H1 (cell line): ENCODE data around the gene CCDC141. TPM values are rescaled to one million over a fixed set of nuclear protein-coding genes. Genes with fewer than 3 reads are reported as not detected.

ENCODE experiments used
- CTCF ChIA-PET: fragments of 300-600 bp; sonication (Branson Sonifier 250); formaldehyde crosslinking; loops from one replicate; lab custom pipeline; 2021; ENCODE audit not compliant: partially characterized antibody; lab: Charles Lee
- POLR2A ChIA-PET: fragments of 300-600 bp; sonication (Branson Sonifier 250); formaldehyde crosslinking; loops from one replicate; lab custom pipeline; 2021; ENCODE audit warnings: inconsistent platforms; ENCODE audit not compliant: partially characterized antibody; lab: Charles Lee
- DNase-seq, 2 experiments: peaks; one replicate each; pipeline versions ENCODE4 v3.0.0 to v3.0.0-alpha.2; 2010 to 2022; ENCODE audit warnings: low spot score in 2 of 2, low read depth in 1 of 2, mixed read lengths in 1 of 2
- FAIRE-seq: peaks from 2 replicates; lab custom pipeline; 2011; peaks lifted over from hg19 to GRCh38; lab: Jason Lieb, UNC
- H2AFZ ChIP-seq: 2 replicates; pipeline ENCODE4 v1.8.1; 2012; ENCODE audit warnings: low read length, inconsistent platforms
- H2AK5ac ChIP-seq: 2 replicates; pipeline ENCODE4 v1.6.1; 2013; ENCODE audit warnings: low read depth, low read length
- H2BK120ac ChIP-seq: replicated peaks from 2 replicates; pipeline ENCODE3; 2013; ENCODE audit warnings: low read depth, low read length, inconsistent platforms
- H2BK12ac ChIP-seq: 2 replicates; pipeline ENCODE4 v1.6.1; 2013; ENCODE audit warnings: low read depth, low read length
- H2BK15ac ChIP-seq: 2 replicates; pipeline ENCODE4 v1.6.1; 2013; ENCODE audit warnings: low read length
- H2BK20ac ChIP-seq: 2 replicates; pipeline ENCODE4 v1.6.1; 2013; ENCODE audit warnings: low read length
- H2BK5ac ChIP-seq: 2 replicates; pipeline ENCODE4 v1.6.1; 2013; ENCODE audit warnings: low read depth, low read length
- H3K14ac ChIP-seq: 2 replicates; pipeline ENCODE4 v1.6.1; 2013; ENCODE audit warnings: inconsistent platforms; ENCODE audit not compliant: insufficient read length
- H3K18ac ChIP-seq: 2 replicates; pipeline ENCODE4 v1.6.1; 2013; ENCODE audit warnings: low read length; ENCODE audit errors: extremely low read depth
- H3K23ac ChIP-seq: 2 replicates; pipeline ENCODE4 v1.6.1; 2013; ENCODE audit warnings: inconsistent platforms; ENCODE audit not compliant: insufficient read length
- H3K23me2 ChIP-seq: 2 replicates; pipeline ENCODE4 v1.6.1; 2013; ENCODE audit warnings: low read depth, low read length
- H3K27ac ChIP-seq: 2 replicates; pipeline ENCODE4 v1.6.1; 2011; ENCODE audit warnings: low read depth, low read length, inconsistent platforms
- H3K27me3 ChIP-seq, 4 experiments: replicated peaks in 1 of 4; 1 replicate in 1 of 4; 2 replicates in 3 of 4; pipeline versions ENCODE4 v1.6.1 to v1.8.1; 2011 to 2013; ENCODE audit warnings: low read length in 3 of 4, mild to moderate bottlenecking in 3 of 4, inconsistent platforms in 2 of 4, mixed read lengths in 2 of 4, moderate library complexity in 1 of 4; ENCODE audit not compliant: control insufficient read depth in 3 of 4, insufficient read depth in 3 of 4; ENCODE audit errors: extremely low read depth in 1 of 4
- H3K36me3 ChIP-seq, 4 experiments: 2 replicates each; pipeline versions ENCODE4 v1.6.1 to v1.8.1; 2011 to 2013; ENCODE audit warnings: mild to moderate bottlenecking in 4 of 4, low read length in 3 of 4, moderate library complexity in 2 of 4, control low read depth in 1 of 4, inconsistent platforms in 1 of 4; ENCODE audit not compliant: insufficient read depth in 4 of 4, control insufficient read depth in 2 of 4
- H3K4ac ChIP-seq: replicated peaks from 2 replicates; pipeline ENCODE3; 2013; ENCODE audit warnings: low read length, low read depth, mixed read lengths, inconsistent platforms; ENCODE audit not compliant: insufficient read length
- H3K4me1 ChIP-seq, 4 experiments: replicated peaks in 1 of 4; 1 replicate in 1 of 4; 2 replicates in 3 of 4; pipeline versions ENCODE4 v1.6.1 to v1.8.1; 2011 to 2013; ENCODE audit warnings: low read length in 3 of 4, inconsistent platforms in 2 of 4, mixed read lengths in 1 of 4; ENCODE audit not compliant: insufficient read depth in 4 of 4, control insufficient read depth in 3 of 4
- H3K4me2 ChIP-seq, 2 experiments: 2 replicates each; pipeline versions ENCODE4 v1.6.1 to v1.8.1; 2011 to 2013; ENCODE audit warnings: low read depth in 2 of 2, low read length in 2 of 2, control low read depth in 1 of 2, inconsistent platforms in 1 of 2, mild to moderate bottlenecking in 1 of 2; ENCODE audit not compliant: insufficient read depth in 1 of 2
- H3K4me3 ChIP-seq, 4 experiments: fragments of 200-600, 300-600 bp in 1 of 4; sonication (generic), shearing (Covaris generic), sonication (Bioruptor Twin) in 1 of 4; 2 replicates each; pipeline versions ENCODE4 v1.5.1 to v1.8.1; 2011 to 2016; ENCODE audit warnings: low read length in 4 of 4, low read depth in 3 of 4, control low read depth in 2 of 4, inconsistent platforms in 2 of 4, mild to moderate bottlenecking in 2 of 4, mixed read lengths in 1 of 4, moderate library complexity in 1 of 4; ENCODE audit not compliant: insufficient read depth in 2 of 4; ENCODE audit errors: extremely low read depth in 1 of 4
- H3K56ac ChIP-seq: replicated peaks from 2 replicates; pipeline ENCODE3; 2013; ENCODE audit warnings: low read depth, mild to moderate bottlenecking, mixed read lengths, low read length, inconsistent platforms; ENCODE audit not compliant: insufficient read length
- H3K79me1 ChIP-seq: 2 replicates; pipeline ENCODE4 v1.6.1; 2013; ENCODE audit warnings: low read depth, low read length, control low read depth
- H3K79me2 ChIP-seq, 2 experiments: 2 replicates each; pipeline versions ENCODE4 v1.6.1 to v1.8.1; 2012 to 2013; ENCODE audit warnings: low read length in 2 of 2, mild to moderate bottlenecking in 2 of 2, inconsistent platforms in 1 of 2; ENCODE audit not compliant: insufficient read depth in 2 of 2, control insufficient read depth in 1 of 2
- H3K9ac ChIP-seq, 4 experiments: replicated peaks in 1 of 4; 1 replicate in 1 of 4; 2 replicates in 3 of 4; pipeline versions ENCODE4 v1.6.1 to v1.8.1; 2011 to 2013; ENCODE audit warnings: low read depth in 3 of 4, low read length in 3 of 4, control low read depth in 2 of 4, mild to moderate bottlenecking in 2 of 4, moderate library complexity in 2 of 4, inconsistent platforms in 1 of 4; ENCODE audit errors: extremely low read depth in 1 of 4
- H3K9me3 ChIP-seq, 2 experiments: 2 replicates each; pipeline versions ENCODE4 v1.6.1 to v1.8.1; 2012 to 2013; ENCODE audit warnings: mild to moderate bottlenecking in 2 of 2, moderate library complexity in 2 of 2, control low read depth in 1 of 2, inconsistent platforms in 1 of 2, low read depth in 1 of 2, low read length in 1 of 2, mixed read lengths in 1 of 2; ENCODE audit not compliant: insufficient read depth in 2 of 2
- H4K20me1 ChIP-seq, 2 experiments: replicated peaks in 1 of 2; 2 replicates each; pipeline versions ENCODE3 to v1.8.1; 2011 to 2013; ENCODE audit warnings: inconsistent platforms in 2 of 2, low read length in 2 of 2, mild to moderate bottlenecking in 1 of 2; ENCODE audit not compliant: insufficient read depth in 2 of 2, control insufficient read depth in 1 of 2
- H4K5ac ChIP-seq: 2 replicates; pipeline ENCODE4 v1.6.1; 2013; ENCODE audit warnings: low read length, low read depth, mixed read lengths, inconsistent platforms; ENCODE audit not compliant: insufficient read length
- H4K8ac ChIP-seq: 2 replicates; pipeline ENCODE4 v1.8.0; 2013; ENCODE audit warnings: mild to moderate bottlenecking, moderate library complexity, low read length, inconsistent platforms; ENCODE audit not compliant: insufficient read depth; ENCODE audit errors: extremely low read depth
- H4K91ac ChIP-seq: replicated peaks from 2 replicates; pipeline ENCODE3; 2013; ENCODE audit warnings: low read length, mixed read lengths, inconsistent platforms; ENCODE audit not compliant: insufficient read length
- WGBS, 2 experiments: shearing (Covaris generic) in 1 of 2; methylation state at CpG; one replicate each; pipeline versions ENCODE4 v1.1.6 to v1.1.7; 2013 to 2015; ENCODE audit warnings: low lambda C conversion rate in 2 of 2, mixed read lengths in 2 of 2, inconsistent platforms in 1 of 2, low coverage in 1 of 2, missing lambda C conversion rate in 1 of 2; ENCODE audit not compliant: insufficient replicate concordance in 2 of 2, insufficient coverage in 1 of 2, insufficient read length in 1 of 2; ENCODE audit errors: extremely low coverage in 1 of 2, missing lambda C conversion rate in 1 of 2; 5-methylcytosine and 5-hydroxymethylcytosine counted together
- polyA plus RNA-seq, 7 experiments: library from polyadenylated mRNA; depleted of rRNA in 3 of 7; stranded (reverse) in 5 of 7; unstranded in 2 of 7; fragments of >200 nt in 5 of 7; fragments of 200-250 nt in 2 of 7; gene quantifications; 1 replicate in 5 of 7; 2 replicates in 1 of 7; 4 replicates in 1 of 7; pipeline versions ENCODE4 v1.2.1 to v1.2.3, GENCODE V29; 2011 to 2013; ENCODE audit warnings: missing spikeins in 2 of 7, mixed read lengths in 2 of 7
- total RNA-seq: library from RNA; stranded (reverse); fragmentation: NEBNext Ultra II Directional; extraction: Animal tissue kit (Norgen Biotek cat#: 25700); gene quantifications from 2 replicates; pipeline ENCODE4 v1.2.1, GENCODE V29; 2021

Gene CCDC141
- total and polyA plus RNA-seq, 2 of the 8 experiments (the other 6 are each of a cell fraction or from before 2014, with no cell fraction given), result 0.56 to 21.6 TPM

DNA sequence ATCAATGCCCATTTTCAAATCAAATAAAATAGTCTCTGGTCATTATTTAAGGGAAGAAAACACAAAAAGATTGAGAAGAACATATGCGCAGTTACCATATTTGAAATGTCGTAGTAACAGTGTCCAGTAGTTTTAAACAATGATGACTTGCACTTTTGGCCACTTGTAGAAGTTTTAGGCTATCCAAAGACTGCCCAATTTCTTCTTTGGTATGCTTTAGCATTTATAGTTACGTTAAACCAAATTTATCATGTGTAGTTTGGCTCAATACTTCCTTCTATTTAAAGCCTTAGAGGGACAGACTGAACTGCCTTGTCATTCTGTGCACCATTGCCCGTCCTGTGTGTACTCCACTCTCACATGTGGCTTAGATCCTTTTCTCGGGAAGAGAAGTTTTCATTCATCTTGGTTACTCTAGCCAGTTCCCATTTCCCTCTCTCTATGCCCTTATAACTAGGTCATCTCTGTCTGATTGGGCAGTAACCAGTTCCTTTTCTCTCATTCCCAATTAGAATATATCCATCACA is 157.9 kb downstream of the CCDC141 start:
- ChIA-PET CTCF (interaction anchor here (0.7 to 3.3 kb wide), 18 partner anchors 9 to 407 kb away, joined by 3 to 21 read pairs (median 4); partner anchors contain the start of gene TTN), POLR2A (no interaction called here)
- no peak overlapping the region for H2BK5ac ChIP-seq
- peaks cover 0 to 3% (median 0%) of the 10 kb centered on the region in 4 experiments; a peak in 2 of 7 replicates for H3K4me1 ChIP-seq
- no peaks in the 10 kb centered on the region for H3K79me2 ChIP-seq
- no peak overlapping the region for H2AK5ac ChIP-seq
- no peak overlapping the region for H2BK12ac ChIP-seq
- no peak overlapping the region for H2BK20ac ChIP-seq
- WGBS, 2 experiments, result 87% methylated on average over 5 of the region's 5 CpGs; no CpG with 5 or more reads in 1 of the 2 experiments
- H3K56ac ChIP-seq, result no peak overlapping the region
- H3K23me2 ChIP-seq, result no peaks in the 10 kb centered on the region; the same call in 1 of the 2 replicates
- H2AFZ ChIP-seq, result no peak overlapping the region
- no peak overlapping the region for H4K8ac ChIP-seq
- no peak overlapping the region for H3K27ac ChIP-seq
- no peak overlapping the region for H3K4ac ChIP-seq
- H3K18ac ChIP-seq, result no peak overlapping the region
- H3K27me3 ChIP-seq, result no peaks in the 10 kb centered on the region
- H3K4me2 ChIP-seq, result no peak overlapping the region
- DNase-seq, result no peak
- H3K4me3 ChIP-seq, result no peak overlapping the region
- no peaks in the 10 kb centered on the region for H4K20me1 ChIP-seq
- H3K79me1 ChIP-seq, result no peaks in the 10 kb centered on the region
- H3K9ac ChIP-seq, result no peak overlapping the region
- H2BK120ac ChIP-seq, result no peak overlapping the region
- no peak overlapping the region for H3K23ac ChIP-seq
- H4K91ac ChIP-seq, result no peak overlapping the region
- no peak overlapping the region for H3K14ac ChIP-seq
- no peak overlapping the region for H4K5ac ChIP-seq
- H2BK15ac ChIP-seq, result no peak overlapping the region
- H3K9me3 ChIP-seq, result no peaks in the 10 kb centered on the region
- no peaks in the 10 kb centered on the region; a peak in 1 of 8 replicates for H3K36me3 ChIP-seq
- FAIRE-seq, result peak; percentile 39
